Lower lobe of right lung (tissue), 2 donors: ENCODE results near the gene PPFIA1. TPM values are rescaled to one million over a fixed set of nuclear protein-coding genes. Genes with fewer than 3 reads are reported as not detected.

Experiments
- ATAC-seq, 2 donors: fragments of 200-7000 bp; cut with Tn5 transposase; one replicate each; pipeline ENCODE4 v1.9.1; 2020 to 2022; ENCODE audit warnings: mild to moderate bottlenecking in 2 of 2, moderate library complexity in 2 of 2
- DNase-seq: peaks from one replicate; pipeline ENCODE4 v3.0.0-alpha.2; 2020
- H3K27ac ChIP-seq: fragments of 200-600 bp; one replicate; pipeline ENCODE4 v1.8.0; 2022
- H3K27me3 ChIP-seq: fragments of 200-600 bp; one replicate; pipeline ENCODE4 v1.8.0; 2022; ENCODE audit warnings: low read depth
- H3K36me3 ChIP-seq: fragments of 200-600 bp; one replicate; pipeline ENCODE4 v1.8.0; 2022; ENCODE audit warnings: mild to moderate bottlenecking
- H3K4me1 ChIP-seq: fragments of 200-600 bp; one replicate; pipeline ENCODE4 v1.8.0; 2022
- H3K4me3 ChIP-seq: fragments of 200-600 bp; one replicate; pipeline ENCODE4 v1.8.0; 2022; ENCODE audit warnings: mild to moderate bottlenecking
- H3K9me3 ChIP-seq: fragments of 200-600 bp; one replicate; pipeline ENCODE4 v1.8.0; 2022
- CTCF ChIP-seq: fragments of 200-600 bp; IDR thresholded peaks from one replicate; pipeline ENCODE4 v1.8.0; 2022; ENCODE audit warnings: antibody characterized with exemption, mild to moderate bottlenecking
- intact Hi-C: fragments of 100-400 bp; cut with DNase I; formaldehyde crosslinking; loops from one replicate; pipeline ENCODE4 v1.11.0; 2022
- total RNA-seq: library from RNA; stranded (reverse); fragmentation: NEBNext Ultra II Directional; extraction: Animal tissue kit (Norgen Biotek cat#: 25700); gene quantifications from one replicate; pipeline ENCODE4 v1.2.1, GENCODE V29; 2021
- donor health status: DM: no; HTN: yes; CAD: no; lungs with severe emphysema.

Gene PPFIA1
- total RNA-seq, 1 donor from 2014 or later, result 81.0 TPM

GRCh38 chr11:70423523-70424505, 153.3 kb downstream of the PPFIA1 start:
- Histone ChIP-seq H3K36me3 (peaks cover 92% of the 10 kb centered on the region), H3K27ac (no peak overlapping the region), H3K4me3 (no peak overlapping the region), H3K4me1 (no peaks in the 10 kb centered on the region), H3K27me3 (no peaks in the 10 kb centered on the region), H3K9me3 (no peaks in the 10 kb centered on the region)
- ATAC-seq, result peak; percentile 30 to 45
- intact Hi-C loops, result no loop called here
- no peak for TF ChIP-seq CTCF
- no peak for DNase-seq

GRCh38 chr11:70424765-70425344, 154.4 kb downstream of the PPFIA1 start:
- ATAC-seq (no peak), DNase-seq (no peak)
- H3K27ac ChIP-seq, result no peak overlapping the region
- intact Hi-C loops, result no loop called here
- H3K4me3 ChIP-seq, result no peak overlapping the region
- H3K4me1 ChIP-seq, result no peaks in the 10 kb centered on the region
- no peak for TF ChIP-seq CTCF
- H3K9me3 ChIP-seq, result no peaks in the 10 kb centered on the region
- no peaks in the 10 kb centered on the region for H3K27me3 ChIP-seq
- H3K36me3 ChIP-seq, result peaks cover 92% of the 10 kb centered on the region

- no peak for DNase-seq
- Histone ChIP-seq H3K27me3 (no peaks in the 10 kb centered on the region), H3K27ac (no peak overlapping the region), H3K4me3 (no peak overlapping the region), H3K36me3 (peaks cover 92% of the 10 kb centered on the region), H3K4me1 (no peaks in the 10 kb centered on the region), H3K9me3 (no peaks in the 10 kb centered on the region)
- ATAC-seq, result no peak
- no peak for TF ChIP-seq CTCF
- intact Hi-C loops, result no loop called here
These were observed 156.9 kb downstream of the PPFIA1 start for GRCh38 chr11:70427436-70427835.

GRCh38 chr11:70428701-70429427, 158.4 kb downstream of the PPFIA1 start:
- Histone ChIP-seq H3K9me3 (no peaks in the 10 kb centered on the region), H3K36me3 (peaks cover 93% of the 10 kb centered on the region), H3K4me1 (no peaks in the 10 kb centered on the region), H3K27ac (no peak overlapping the region), H3K4me3 (no peak overlapping the region), H3K27me3 (no peaks in the 10 kb centered on the region)
- no peak for DNase-seq
- TF ChIP-seq CTCF, result no peak
- no peak for ATAC-seq
- intact Hi-C loops, result no loop called here

GRCh38 chr11:70429428-70429705, 158.9 kb downstream of the PPFIA1 start:
- H3K36me3 ChIP-seq, result peaks cover 96% of the 10 kb centered on the region
- H3K27me3 ChIP-seq, result no peaks in the 10 kb centered on the region
- DNase-seq (no peak), ATAC-seq (no peak)
- no peak overlapping the region for H3K27ac ChIP-seq
- no peak overlapping the region for H3K4me3 ChIP-seq
- TF ChIP-seq CTCF, result no peak
- intact Hi-C loops, result no loop called here
- H3K4me1 ChIP-seq, result no peaks in the 10 kb centered on the region
- H3K9me3 ChIP-seq, result no peaks in the 10 kb centered on the region
